ENCODE results near the gene SMPD1.

SMPD1 gene

GRCh38 chr11:6417907-6418556, 27.8 kb downstream of the SMPD1 start:
- DNase-seq = no peak

GRCh38 chr11:6418557-6419008, 28.3 kb downstream of the SMPD1 start:
- DNase-seq = no peak

GRCh38 chr11:6419009-6419631, 28.8 kb downstream of the SMPD1 start, which contains the start of gene APBB1:
Gene APBB1 (minus strand): TSS chr11:6419094. CDS start chr11:6411347, 7,747 bp downstream.
- DNase-seq = peak; percentile 65 to 80

GRCh38 chr11:6420677-6421076, 30.4 kb downstream of the SMPD1 start:
- no peak for DNase-seq

- DNase-seq = no peak
Observed at GRCh38 chr11:6427516-6427915, 37.2 kb downstream of the SMPD1 start.

GRCh38 chr11:6431861-6432260, 41.6 kb downstream of the SMPD1 start:
- DNase-seq = no peak

- DNase-seq = no peak
Observed at GRCh38 chr11:6433998-6434660, 43.9 kb downstream of the SMPD1 start.

- DNase-seq = no peak
Observed at GRCh38 chr11:6437423-6437822, 47.1 kb downstream of the SMPD1 start.

GRCh38 chr11:6437993-6438392, 47.7 kb downstream of the SMPD1 start:
- no peak for DNase-seq

- DNase-seq = peak; percentile 39 to 41
Observed at GRCh38 chr11:6438979-6439571, 48.8 kb downstream of the SMPD1 start.

- no peak for DNase-seq
Observed at GRCh38 chr11:6440906-6441358, 50.7 kb downstream of the SMPD1 start, which contains the start of gene HPX. Gene HPX (minus strand): TSS chr11:6440987. CDS start chr11:6440963, 24 bp downstream.

- DNase-seq = no peak
Observed at GRCh38 chr11:6442441-6442840, 52.2 kb downstream of the SMPD1 start.

- peak; percentile 54 to 57 for DNase-seq
Observed at GRCh38 chr11:6443269-6444003, 53.2 kb downstream of the SMPD1 start.

All from stimulated activated CD4-positive, alpha-beta T cell treated with anti-CD3 and anti-CD28 coated beads, Interleukin-2, amount 100 ng/mL, for 48 hours (primary cell).